Endothelial cell of umbilical vein (primary cell): ENCODE results near the gene TCEA2.

Source experiments
- EZH2 ChIP-seq: IDR thresholded peaks from 2 replicates; pipeline ENCODE4 v1.6.1; 2012; ENCODE audit warnings: borderline replicate concordance, low read depth, mild to moderate bottlenecking, moderate library complexity, low read length, inconsistent platforms; ENCODE audit not compliant: severe bottlenecking
- POLR2A ChIP-seq: IDR thresholded peaks from 2 replicates; pipeline ENCODE4 v1.6.1; 2012; ENCODE audit warnings: low read depth, mild to moderate bottlenecking, control low read depth, low read length
- POLR2AphosphoS5 ChIP-seq: IDR thresholded peaks from 2 replicates; pipeline ENCODE4 v1.6.1; 2012; ENCODE audit warnings: low read depth, mild to moderate bottlenecking, control low read depth, low read length, moderate library complexity; ENCODE audit not compliant: insufficient read depth
- TF ChIP-seq, protein P1 (sequence below), 2 donors: IDR thresholded peaks; 1 replicate in 1 of 2; 2 replicates in 1 of 2; pipeline ENCODE4 v1.5.1; 2011; ENCODE audit warnings: low read length in 2 of 2, mild to moderate bottlenecking in 2 of 2, moderate library complexity in 2 of 2, control low read depth in 1 of 2, inconsistent platforms in 1 of 2, low read depth in 1 of 2; ENCODE audit not compliant: insufficient read depth in 1 of 2; ENCODE audit errors: extremely low read depth in 1 of 2

GRCh38 chr20:64043768-64044167 lies 19.2 kb upstream of the TCEA2 start:
- TF ChIP-seq, protein P1, sequence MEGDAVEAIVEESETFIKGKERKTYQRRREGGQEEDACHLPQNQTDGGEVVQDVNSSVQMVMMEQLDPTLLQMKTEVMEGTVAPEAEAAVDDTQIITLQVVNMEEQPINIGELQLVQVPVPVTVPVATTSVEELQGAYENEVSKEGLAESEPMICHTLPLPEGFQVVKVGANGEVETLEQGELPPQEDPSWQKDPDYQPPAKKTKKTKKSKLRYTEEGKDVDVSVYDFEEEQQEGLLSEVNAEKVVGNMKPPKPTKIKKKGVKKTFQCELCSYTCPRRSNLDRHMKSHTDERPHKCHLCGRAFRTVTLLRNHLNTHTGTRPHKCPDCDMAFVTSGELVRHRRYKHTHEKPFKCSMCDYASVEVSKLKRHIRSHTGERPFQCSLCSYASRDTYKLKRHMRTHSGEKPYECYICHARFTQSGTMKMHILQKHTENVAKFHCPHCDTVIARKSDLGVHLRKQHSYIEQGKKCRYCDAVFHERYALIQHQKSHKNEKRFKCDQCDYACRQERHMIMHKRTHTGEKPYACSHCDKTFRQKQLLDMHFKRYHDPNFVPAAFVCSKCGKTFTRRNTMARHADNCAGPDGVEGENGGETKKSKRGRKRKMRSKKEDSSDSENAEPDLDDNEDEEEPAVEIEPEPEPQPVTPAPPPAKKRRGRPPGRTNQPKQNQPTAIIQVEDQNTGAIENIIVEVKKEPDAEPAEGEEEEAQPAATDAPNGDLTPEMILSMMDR (IDR thresholded peaks at IDR 0.05; ENCODE audit: extremely low read depth in 1 of 2, insufficient read depth in 1 of 2, low read depth in 1 of 2, low read length in 2 of 2), result no peak
- TF ChIP-seq POLR2AphosphoS5 (no peak), POLR2A (no peak), EZH2 (no peak)
